Breast epithelium (tissue), 3 donors: ENCODE results near the gene KHDC3L.

Experiments used
- CTCF ChIP-seq, 3 donors: fragments of 450-650 bp; IDR thresholded peaks; one replicate each; pipeline ENCODE4 v1.5.1; 2016 to 2017; ENCODE audit warnings: antibody characterized with exemption in 3 of 3, mild to moderate bottlenecking in 3 of 3, moderate library complexity in 3 of 3
- POLR2A ChIP-seq: fragments of 450-650 bp; IDR thresholded peaks from one replicate; pipeline ENCODE4 v1.6.1; 2016; ENCODE audit warnings: antibody characterized with exemption, mild to moderate bottlenecking, moderate library complexity
- POLR2AphosphoS5 ChIP-seq, 3 donors: sonication (generic); formaldehyde crosslinking; IDR thresholded peaks; one replicate each; pipeline ENCODE4 v1.6.1; 2017; ENCODE audit warnings: antibody characterized with exemption in 3 of 3

- TF ChIP-seq CTCF (IDR thresholded peaks at IDR 0.05) (no peak), POLR2A (no peak), POLR2AphosphoS5 (IDR thresholded peaks at IDR 0.05) (no peak)
These were observed 30.8 kb downstream of the KHDC3L start for GRCh38 chr6:73393278-73393677.
